ENCODE measurements around the gene RGS5.

RGS5 gene

DNA sequence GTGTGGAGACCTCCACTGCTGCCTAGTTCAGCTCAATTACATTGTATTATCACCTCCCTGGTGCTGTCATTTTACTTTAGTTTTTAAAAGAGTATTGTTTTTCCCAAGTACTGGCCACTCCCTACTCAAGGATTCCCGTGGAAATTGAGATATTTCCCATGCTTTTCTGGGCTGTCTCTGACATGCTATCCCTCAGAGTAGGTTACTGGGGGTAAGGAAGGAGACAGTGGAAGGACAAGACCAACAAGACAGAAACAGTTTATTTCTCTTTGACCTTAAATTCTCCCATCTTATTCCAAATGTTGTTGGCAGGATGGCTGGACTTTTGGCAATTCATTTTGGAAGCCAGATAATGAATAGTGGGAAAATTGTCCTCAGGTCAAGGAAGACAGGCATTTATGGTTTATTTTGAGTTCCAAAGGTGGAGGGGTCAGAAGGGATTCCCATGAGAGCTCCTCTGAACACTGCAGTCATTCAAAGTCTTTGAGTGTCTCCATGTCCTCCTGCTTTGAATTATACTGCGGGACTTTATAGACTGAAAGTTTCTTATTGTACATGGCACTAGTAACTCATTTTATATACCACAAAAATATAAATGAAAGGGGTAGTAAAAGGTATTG is 20.3 kb downstream of the RGS5 start:
- DNase-seq (ENCODE audit: low read depth) = no peak
- TF ChIP-seq, protein P1, sequence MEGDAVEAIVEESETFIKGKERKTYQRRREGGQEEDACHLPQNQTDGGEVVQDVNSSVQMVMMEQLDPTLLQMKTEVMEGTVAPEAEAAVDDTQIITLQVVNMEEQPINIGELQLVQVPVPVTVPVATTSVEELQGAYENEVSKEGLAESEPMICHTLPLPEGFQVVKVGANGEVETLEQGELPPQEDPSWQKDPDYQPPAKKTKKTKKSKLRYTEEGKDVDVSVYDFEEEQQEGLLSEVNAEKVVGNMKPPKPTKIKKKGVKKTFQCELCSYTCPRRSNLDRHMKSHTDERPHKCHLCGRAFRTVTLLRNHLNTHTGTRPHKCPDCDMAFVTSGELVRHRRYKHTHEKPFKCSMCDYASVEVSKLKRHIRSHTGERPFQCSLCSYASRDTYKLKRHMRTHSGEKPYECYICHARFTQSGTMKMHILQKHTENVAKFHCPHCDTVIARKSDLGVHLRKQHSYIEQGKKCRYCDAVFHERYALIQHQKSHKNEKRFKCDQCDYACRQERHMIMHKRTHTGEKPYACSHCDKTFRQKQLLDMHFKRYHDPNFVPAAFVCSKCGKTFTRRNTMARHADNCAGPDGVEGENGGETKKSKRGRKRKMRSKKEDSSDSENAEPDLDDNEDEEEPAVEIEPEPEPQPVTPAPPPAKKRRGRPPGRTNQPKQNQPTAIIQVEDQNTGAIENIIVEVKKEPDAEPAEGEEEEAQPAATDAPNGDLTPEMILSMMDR (IDR thresholded peaks at IDR 0.05; ENCODE audit: insufficient read depth, low read depth, low read length, missing control alignments) = no peak
- H3K4me3 ChIP-seq (ENCODE audit: low read length) = no peak overlapping the region

DNA sequence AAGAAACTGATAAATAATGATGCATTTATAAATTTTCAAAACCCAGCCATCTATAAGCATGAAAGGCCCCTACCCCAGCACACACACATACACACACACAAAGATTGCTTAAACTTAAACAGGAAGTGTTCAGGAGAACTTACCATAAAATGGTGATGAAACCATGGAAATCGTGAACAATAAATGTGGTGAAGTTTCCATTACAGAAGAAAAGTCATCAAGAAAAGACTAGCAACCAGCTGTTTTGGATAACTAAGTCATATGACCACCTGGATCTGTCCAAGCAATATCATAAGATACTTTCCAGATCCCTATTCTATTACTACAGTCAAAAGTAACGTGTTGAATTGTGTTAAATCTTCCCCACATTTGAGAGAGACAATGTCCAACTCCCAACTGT is 24.1 kb downstream of the RGS5 start:
- H3K4me3 ChIP-seq (ENCODE audit: low read length) = no peak overlapping the region
- DNase-seq (ENCODE audit: low read depth) = no peak
- TF ChIP-seq, protein P1 (IDR thresholded peaks at IDR 0.05; ENCODE audit: insufficient read depth, low read depth, low read length, missing control alignments) = no peak

DNA sequence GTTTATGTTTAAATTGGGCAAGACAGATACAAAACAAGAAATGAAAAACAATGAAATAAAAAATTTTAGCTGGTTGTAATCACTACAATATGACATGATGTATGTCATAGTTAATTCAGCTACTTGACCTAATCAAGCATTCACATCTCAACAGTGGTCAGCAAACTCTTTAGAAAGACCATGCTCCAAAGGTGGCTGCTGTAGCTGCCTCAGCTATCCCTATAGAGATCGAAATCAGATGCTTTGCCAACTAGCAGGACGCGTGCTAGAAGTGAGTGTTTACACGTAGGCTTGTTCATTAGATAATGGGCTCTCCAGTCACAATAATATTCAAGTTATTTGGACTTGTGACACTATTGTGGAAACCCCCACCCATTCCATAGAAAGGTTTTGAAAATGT is 25.9 kb downstream of the RGS5 start:
- TF ChIP-seq, protein P1 (IDR thresholded peaks at IDR 0.05; ENCODE audit: insufficient read depth, low read depth, low read length, missing control alignments) = no peak
- no peak overlapping the region for H3K4me3 ChIP-seq (ENCODE audit: low read length)
- no peak for DNase-seq (ENCODE audit: low read depth)

DNA sequence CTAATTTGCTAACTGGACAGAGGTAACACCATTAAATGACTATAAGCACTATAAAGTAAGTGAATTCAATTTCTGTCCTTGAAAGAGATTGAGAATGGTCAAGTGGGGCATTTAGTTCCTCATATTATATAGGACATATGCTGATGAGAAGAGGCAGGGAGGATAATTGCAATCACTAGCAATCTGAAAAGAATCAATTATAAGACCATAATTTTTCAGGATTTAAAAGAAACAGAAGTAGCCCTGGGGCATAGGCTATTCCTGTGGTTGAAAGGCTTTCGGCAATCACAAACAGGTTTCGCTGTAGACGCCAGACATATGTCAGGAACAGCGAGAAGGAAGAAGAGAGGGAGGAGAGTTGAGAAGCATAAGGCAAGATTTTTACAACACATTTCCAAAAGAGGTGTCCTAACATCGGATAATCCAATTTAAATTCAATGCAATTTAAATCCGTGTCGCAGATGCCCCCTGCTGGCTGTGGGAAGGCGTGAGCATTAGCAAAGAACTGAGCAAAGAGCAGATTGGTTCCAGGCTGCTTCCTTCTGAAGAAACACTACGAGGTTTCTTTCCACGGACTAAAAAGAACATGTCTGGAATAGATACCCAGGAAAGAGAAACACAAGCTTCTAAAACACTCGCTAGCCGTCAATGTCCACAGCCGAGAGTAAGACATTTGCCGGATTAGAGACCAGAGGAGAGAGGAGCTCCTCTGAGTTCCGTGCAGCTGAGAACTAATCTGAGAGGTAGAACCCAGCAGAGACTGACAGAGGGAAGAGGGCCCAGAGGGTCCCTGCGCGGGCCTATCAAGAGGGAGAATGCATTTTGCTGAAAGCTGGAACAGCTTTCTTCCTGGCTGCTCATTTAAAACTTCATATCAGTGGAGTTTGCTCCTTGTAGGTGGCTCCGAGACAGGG is 27.9 kb downstream of the RGS5 start:
- TF ChIP-seq, protein P1 (IDR thresholded peaks at IDR 0.05; ENCODE audit: insufficient read depth, low read depth, low read length, missing control alignments) = peak; percentile 88
- H3K4me3 ChIP-seq (ENCODE audit: low read length) = no peak overlapping the region
- DNase-seq (ENCODE audit: low read depth) = peak; percentile 61

DNA sequence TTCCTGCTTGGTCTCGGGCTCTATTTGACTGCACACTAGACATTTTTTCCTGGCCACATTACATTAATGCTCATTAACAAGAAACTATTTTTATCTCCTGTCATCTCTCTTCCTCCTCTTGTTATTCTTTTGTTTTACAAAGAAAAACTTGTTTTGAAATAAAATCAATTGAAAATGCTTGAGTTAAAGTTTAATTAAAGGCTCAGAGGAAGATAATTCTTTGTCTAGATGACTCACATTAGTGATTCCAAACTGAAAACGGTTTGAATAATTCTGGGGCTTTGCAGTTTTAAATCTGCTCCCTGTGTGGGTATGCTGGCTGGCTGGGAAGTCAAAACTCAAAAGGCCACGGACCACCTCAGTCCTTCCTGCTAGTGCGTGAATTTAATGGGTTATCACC is 29.6 kb downstream of the RGS5 start:
- H3K4me3 ChIP-seq (ENCODE audit: low read length) = no peak overlapping the region
- TF ChIP-seq, protein P1 (IDR thresholded peaks at IDR 0.05; ENCODE audit: insufficient read depth, low read depth, low read length, missing control alignments) = no peak
- no peak for DNase-seq (ENCODE audit: low read depth)

DNA sequence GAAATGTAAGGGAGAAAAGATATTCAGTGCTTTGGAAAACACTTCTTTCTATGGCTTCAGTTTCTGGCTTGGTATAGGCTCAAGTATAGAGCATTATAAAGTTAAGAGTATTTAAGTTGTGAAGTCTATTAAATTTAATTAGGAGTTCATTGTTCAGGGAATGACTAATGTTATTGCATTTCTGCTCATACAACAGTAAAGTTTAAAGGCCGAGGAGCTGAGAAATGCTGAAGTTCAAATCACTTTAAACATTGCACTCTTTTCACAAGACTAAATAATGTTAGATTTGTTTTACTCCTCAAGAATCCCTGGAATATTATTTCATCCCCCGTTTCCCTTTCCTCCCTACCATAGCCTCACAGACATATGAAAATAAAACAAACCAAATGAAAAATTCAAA is 30.1 kb downstream of the RGS5 start:
- DNase-seq (ENCODE audit: low read depth) = no peak
- H3K4me3 ChIP-seq (ENCODE audit: low read length) = no peak overlapping the region
- TF ChIP-seq, protein P1 (IDR thresholded peaks at IDR 0.05; ENCODE audit: insufficient read depth, low read depth, low read length, missing control alignments) = no peak
